Tibial artery (tissue), 4 donors: ENCODE results near the gene RASSF8.
A peak's percentile ranks its signal among the peaks of the same experiment; 100 is the strongest.

Experiments
- DNase-seq, 2 donors: peaks; one replicate each; pipeline ENCODE4 v3.0.0-alpha.2; 2019
- H3K27ac ChIP-seq, 2 donors: fragments of 200-600 bp; sonication (generic) in 1 of 2; 1 replicate in 1 of 2; 2 replicates in 1 of 2; pipeline ENCODE4 v1.5.1; 2018 to 2019; ENCODE audit warnings: mild to moderate bottlenecking in 1 of 2
- H3K27me3 ChIP-seq, 2 donors: fragments of 200-600 bp; sonication (generic) in 1 of 2; one replicate each; pipeline versions ENCODE4 v1.5.1 to v1.6.0; 2016 to 2019
- H3K36me3 ChIP-seq, 3 donors: fragments of 200-600 bp; sonication (generic) in 2 of 3; one replicate each; pipeline ENCODE4 v1.5.1; 2016 to 2019; ENCODE audit warnings: mild to moderate bottlenecking in 2 of 3
- H3K4me1 ChIP-seq, 4 donors: fragments of 200-600 bp; sonication (generic) in 2 of 4; 1 replicate in 3 of 4; 2 replicates in 1 of 4; pipeline ENCODE4 v1.5.1; 2016 to 2019
- H3K4me3 ChIP-seq, 2 donors: fragments of 200-600 bp; sonication (generic) in 1 of 2; 1 replicate in 1 of 2; 2 replicates in 1 of 2; pipeline ENCODE4 v1.5.1; 2018 to 2019; ENCODE audit warnings: mild to moderate bottlenecking in 2 of 2
- H3K9me3 ChIP-seq, 3 donors: fragments of 200-600 bp; sonication (generic) in 1 of 3; one replicate each; pipeline ENCODE4 v1.5.1; 2016 to 2019
- intact Hi-C: fragments of 100-400 bp; cut with DNase I; formaldehyde crosslinking; loops from one replicate; pipeline ENCODE4 v1.15.0; 2023; ENCODE audit warnings: low total_unique reads
- TF ChIP-seq, protein P1 (sequence below), 2 experiments: fragments of 200-600 bp in 1 of 2; fragments of 450-650 bp in 1 of 2; IDR thresholded peaks; one replicate each; pipeline ENCODE4 v1.5.1; 2017 to 2019; ENCODE audit warnings: antibody characterized with exemption in 2 of 2, mild to moderate bottlenecking in 1 of 2, moderate library complexity in 1 of 2

The RASSF8 gene

DNA sequence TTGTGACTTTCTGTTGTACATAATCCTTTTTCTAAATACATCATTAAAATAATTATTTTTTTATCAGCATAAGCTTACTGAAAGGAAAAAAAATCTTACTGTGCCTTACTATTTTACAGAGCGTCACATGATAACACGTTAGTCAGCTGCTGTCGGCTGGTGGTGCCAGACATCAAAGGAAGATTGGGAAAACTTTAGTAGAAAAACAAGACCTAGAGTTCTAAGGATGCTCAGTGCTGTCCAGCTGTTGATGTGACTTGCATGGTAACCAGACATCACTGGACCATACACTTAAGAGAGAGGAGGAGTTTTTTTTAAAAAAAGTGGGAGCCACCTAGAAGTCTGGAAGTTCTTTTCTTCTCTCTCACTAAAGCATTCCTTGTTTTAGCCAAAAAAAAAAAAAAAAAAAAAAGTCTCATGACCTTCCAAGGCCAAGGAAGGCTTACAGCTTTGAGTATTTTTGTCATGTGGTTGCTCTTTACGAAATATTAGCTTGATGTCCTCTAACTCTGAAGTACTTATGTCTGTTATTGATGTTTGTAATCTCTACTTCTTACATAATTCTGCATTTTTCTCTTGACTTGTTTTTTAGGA lies 4.5 kb downstream of the RASSF8 start:
- no peaks in the 10 kb centered on the region for H3K9me3 ChIP-seq
- no peak for DNase-seq
- intact Hi-C loops: loop anchor here (5.0 kb wide), 1 partner anchor 34 kb away; no protein-coding TSS in a partner anchor
- H3K27me3 ChIP-seq: no peaks in the 10 kb centered on the region
- H3K36me3 ChIP-seq: no peaks in the 10 kb centered on the region
- TF ChIP-seq, protein P1, sequence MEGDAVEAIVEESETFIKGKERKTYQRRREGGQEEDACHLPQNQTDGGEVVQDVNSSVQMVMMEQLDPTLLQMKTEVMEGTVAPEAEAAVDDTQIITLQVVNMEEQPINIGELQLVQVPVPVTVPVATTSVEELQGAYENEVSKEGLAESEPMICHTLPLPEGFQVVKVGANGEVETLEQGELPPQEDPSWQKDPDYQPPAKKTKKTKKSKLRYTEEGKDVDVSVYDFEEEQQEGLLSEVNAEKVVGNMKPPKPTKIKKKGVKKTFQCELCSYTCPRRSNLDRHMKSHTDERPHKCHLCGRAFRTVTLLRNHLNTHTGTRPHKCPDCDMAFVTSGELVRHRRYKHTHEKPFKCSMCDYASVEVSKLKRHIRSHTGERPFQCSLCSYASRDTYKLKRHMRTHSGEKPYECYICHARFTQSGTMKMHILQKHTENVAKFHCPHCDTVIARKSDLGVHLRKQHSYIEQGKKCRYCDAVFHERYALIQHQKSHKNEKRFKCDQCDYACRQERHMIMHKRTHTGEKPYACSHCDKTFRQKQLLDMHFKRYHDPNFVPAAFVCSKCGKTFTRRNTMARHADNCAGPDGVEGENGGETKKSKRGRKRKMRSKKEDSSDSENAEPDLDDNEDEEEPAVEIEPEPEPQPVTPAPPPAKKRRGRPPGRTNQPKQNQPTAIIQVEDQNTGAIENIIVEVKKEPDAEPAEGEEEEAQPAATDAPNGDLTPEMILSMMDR (IDR thresholded peaks at IDR 0.05): no peak
- H3K4me1 ChIP-seq: peaks cover 0 to 46% (median 21%) of the 10 kb centered on the region in 4 donors
- H3K27ac ChIP-seq: peak overlapping the region; percentile 53 to 67
- no peak overlapping the region for H3K4me3 ChIP-seq

DNA sequence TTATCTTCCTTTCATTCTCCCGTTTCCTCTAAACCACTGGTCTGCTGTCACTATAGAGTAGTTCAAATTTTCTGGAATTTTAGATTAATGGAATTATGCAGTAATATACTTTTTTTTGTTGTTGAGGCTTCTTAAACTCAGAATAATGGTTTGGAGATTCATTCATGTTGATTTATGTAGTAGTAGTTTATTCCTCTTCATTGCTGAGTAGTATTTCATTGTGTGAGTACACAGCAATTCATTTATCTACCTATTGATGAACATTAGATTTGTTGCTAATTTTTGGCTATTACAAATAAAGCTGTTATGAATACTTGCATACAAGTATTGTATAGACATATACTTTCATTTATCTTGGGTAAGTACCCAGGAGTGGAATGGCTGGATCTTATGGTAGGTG lies 7.2 kb downstream of the RASSF8 start:
- Histone ChIP-seq H3K27ac (no peak overlapping the region), H3K9me3 (no peaks in the 10 kb centered on the region), H3K27me3 (no peaks in the 10 kb centered on the region), H3K4me3 (no peak overlapping the region), H3K4me1 (peaks cover 0 to 57% (median 14%) of the 10 kb centered on the region in 4 donors), H3K36me3 (no peaks in the 10 kb centered on the region)
- TF ChIP-seq, protein P1 (IDR thresholded peaks at IDR 0.05): no peak
- DNase-seq: no peak
- intact Hi-C loops: no loop called here

DNA sequence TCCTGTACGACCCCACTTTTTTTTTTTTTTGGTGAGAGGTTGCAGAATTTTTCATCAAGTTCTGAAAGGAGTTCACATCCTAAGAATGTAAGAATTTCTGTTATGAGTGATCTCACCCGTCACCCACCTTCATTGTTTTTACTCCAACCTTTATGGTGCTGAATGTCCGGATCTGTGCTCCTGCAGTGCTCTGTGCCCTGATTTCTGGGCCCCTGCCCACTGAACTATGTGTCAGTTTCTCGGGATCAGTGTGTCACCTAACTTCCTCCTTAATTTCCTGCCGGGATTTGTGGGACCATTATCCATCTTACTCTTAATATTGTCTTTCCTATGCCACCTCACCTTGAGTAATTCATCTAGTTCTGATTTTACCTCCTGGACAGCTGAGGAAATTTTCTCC lies 11.6 kb downstream of the RASSF8 start:
- TF ChIP-seq, protein P1 (IDR thresholded peaks at IDR 0.05): no peak
- Histone ChIP-seq H3K27me3 (no peaks in the 10 kb centered on the region), H3K4me1 (peaks cover 0 to 56% (median 7%) of the 10 kb centered on the region in 4 donors), H3K4me3 (no peak overlapping the region), H3K9me3 (no peaks in the 10 kb centered on the region), H3K27ac (no peak overlapping the region), H3K36me3 (no peaks in the 10 kb centered on the region)
- DNase-seq: no peak
- intact Hi-C loops: no loop called here

DNA sequence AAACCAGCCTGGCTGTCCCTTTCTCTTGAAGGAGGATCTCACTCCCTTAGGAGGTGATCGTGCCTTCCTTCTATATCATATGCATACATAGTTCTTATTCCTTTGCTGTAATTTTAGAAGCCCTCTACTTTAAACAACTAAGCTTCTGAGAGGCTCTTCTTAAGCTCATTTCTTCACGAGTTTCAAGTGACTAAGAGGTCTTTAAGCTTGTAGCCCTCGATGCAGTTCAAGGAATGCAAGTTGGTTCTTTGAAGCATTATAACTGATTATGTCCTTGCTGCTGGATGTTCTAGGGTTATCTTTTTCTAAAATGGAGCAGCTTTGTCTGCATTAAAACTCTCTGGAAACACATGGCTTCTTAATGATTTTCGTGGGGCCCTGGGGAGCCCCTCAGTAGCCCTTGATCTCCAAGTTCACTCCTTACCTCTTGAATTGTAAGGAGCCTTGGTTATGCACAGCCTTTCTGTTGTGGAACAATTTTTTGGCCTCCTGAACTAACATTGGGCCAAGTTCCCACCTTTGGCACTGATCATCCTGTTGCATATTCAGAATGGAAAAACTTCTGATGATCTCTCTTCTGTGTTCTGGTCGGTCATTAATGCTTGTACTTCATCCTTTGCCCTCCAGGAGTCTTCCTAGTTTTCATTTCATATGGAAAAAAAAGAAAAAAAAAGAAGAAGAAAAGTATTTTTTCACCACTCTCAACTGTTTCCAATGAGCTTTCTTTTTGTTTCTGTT lies 12.6 kb downstream of the RASSF8 start:
- peaks cover 0 to 64% (median 10%) of the 10 kb centered on the region in 4 donors for H3K4me1 ChIP-seq
- TF ChIP-seq, protein P1 (IDR thresholded peaks at IDR 0.05): peak; percentile 24 to 25
- DNase-seq: no peak
- H3K4me3 ChIP-seq: no peak overlapping the region
- H3K9me3 ChIP-seq: no peaks in the 10 kb centered on the region
- intact Hi-C loops: no loop called here
- H3K27ac ChIP-seq: peak overlapping the region; percentile 40 to 41
- H3K27me3 ChIP-seq: no peaks in the 10 kb centered on the region
- H3K36me3 ChIP-seq: no peaks in the 10 kb centered on the region

DNA sequence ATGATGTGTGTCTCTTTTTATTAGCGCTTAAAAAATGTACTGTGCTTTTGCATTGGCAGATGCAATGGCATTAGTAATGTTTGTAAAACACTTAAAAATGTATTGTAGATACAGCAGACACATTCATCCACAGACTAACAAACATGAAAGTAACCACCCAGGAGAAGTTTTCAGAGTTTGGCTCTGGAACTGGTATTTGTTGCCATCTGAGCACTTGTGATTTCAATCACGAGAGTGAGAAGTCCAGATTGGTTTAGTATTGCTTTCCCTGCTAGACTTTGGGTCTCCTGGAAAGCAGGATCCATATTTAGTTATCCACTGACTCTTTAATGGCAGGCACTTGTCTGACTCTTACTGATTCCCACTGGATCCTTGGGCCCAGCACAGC lies 13.2 kb downstream of the RASSF8 start:
- TF ChIP-seq, protein P1 (IDR thresholded peaks at IDR 0.05): no peak
- no peak for DNase-seq
- Histone ChIP-seq H3K27ac (peak overlapping the region; percentile 40 to 41), H3K4me3 (no peak overlapping the region), H3K36me3 (no peaks in the 10 kb centered on the region), H3K27me3 (no peaks in the 10 kb centered on the region), H3K9me3 (no peaks in the 10 kb centered on the region), H3K4me1 (peaks cover 0 to 68% (median 13%) of the 10 kb centered on the region in 4 donors)
- intact Hi-C loops: no loop called here
